Gastrocnemius medialis (tissue), 4 donors: ENCODE data around the gene DPYSL5. TPM values are rescaled to one million over a fixed set of nuclear protein-coding genes. Genes with fewer than 3 reads are reported as not detected.

Experiments used
- ATAC-seq, 2 donors: fragments of 150-250 bp; one replicate each; pipeline ENCODE4 v1.9.1; 2016
- DNase-seq, 2 donors: peaks; one replicate each; pipeline ENCODE4 v3.0.0-alpha.2; 2019
- H3K27ac ChIP-seq, 4 donors: fragments of 200-600 bp; sonication (generic); 1 replicate in 1 of 4; 2 replicates in 3 of 4; pipeline ENCODE4 v1.5.1; 2016 to 2018; ENCODE audit warnings: mild to moderate bottlenecking in 2 of 4, moderate library complexity in 1 of 4
- H3K27me3 ChIP-seq, 3 donors: fragments of 200-600 bp; sonication (generic) in 2 of 3; 1 replicate in 1 of 3; 2 replicates in 2 of 3; pipeline versions ENCODE4 v1.5.1 to v1.6.0; 2016 to 2019; ENCODE audit warnings: mild to moderate bottlenecking in 1 of 3, moderate library complexity in 1 of 3
- H3K36me3 ChIP-seq, 2 donors: fragments of 200-600 bp; sonication (generic) in 1 of 2; one replicate each; pipeline ENCODE4 v1.5.1; 2017 to 2018
- H3K4me1 ChIP-seq, 2 donors: fragments of 200-600 bp; sonication (generic) in 1 of 2; one replicate each; pipeline ENCODE4 v1.5.1; 2016 to 2017; ENCODE audit warnings: mild to moderate bottlenecking in 2 of 2
- H3K4me3 ChIP-seq, 4 donors: fragments of 200-600 bp; sonication (generic) in 3 of 4; 1 replicate in 1 of 4; 2 replicates in 3 of 4; pipeline ENCODE4 v1.5.1; 2016 to 2019; ENCODE audit warnings: mild to moderate bottlenecking in 2 of 4
- H3K9me3 ChIP-seq, 3 donors: fragments of 200-600 bp; sonication (generic) in 2 of 3; 1 replicate in 1 of 3; 2 replicates in 2 of 3; pipeline ENCODE4 v1.5.1; 2016 to 2019
- CTCF ChIP-seq, 5 experiments: fragments of 450-650 bp in 3 of 5; fragments of 200-600 bp in 2 of 5; sonication (generic) in 2 of 5; IDR thresholded peaks in 4 of 5; conservative IDR thresholded peaks in 1 of 5; 1 replicate in 4 of 5; 2 replicates in 1 of 5; pipeline ENCODE4 v1.5.1; 2016 to 2019; ENCODE audit warnings: antibody characterized with exemption in 5 of 5, mild to moderate bottlenecking in 3 of 5, moderate library complexity in 3 of 5
- POLR2A ChIP-seq, 2 donors: fragments of 450-650 bp; IDR thresholded peaks; one replicate each; pipeline ENCODE4 v1.6.1; 2017; ENCODE audit warnings: antibody characterized with exemption in 2 of 2, mild to moderate bottlenecking in 2 of 2, moderate library complexity in 2 of 2
- in situ Hi-C, 4 donors: fragments of 200-750 bp; cut with MboI; loops; one replicate each; pipeline versions ENCODE4 v1.15.0 to v1.8.0; 2017; ENCODE audit warnings: low sequenced_read_pairs in 4 of 4
- intact Hi-C: fragments of 100-400 bp; cut with DNase I; formaldehyde crosslinking; loops from one replicate; pipeline ENCODE4 v1.15.1; 2023; ENCODE audit warnings: low total_unique reads
- total RNA-seq, 4 donors: library from RNA; depleted of rRNA; stranded (reverse); fragments of >200 nt; gene quantifications; one replicate each; pipeline versions ENCODE4 v1.1.0 to v1.2.3, GENCODE V29; 2016

Gene DPYSL5
- total RNA-seq, 4 donors from 2014 or later: not detected

GRCh38 chr2:26852405-26853306, 4.7 kb downstream of the DPYSL5 start:
- intact Hi-C loops: no loop called here
- no peak for DNase-seq
- no peaks in the 10 kb centered on the region for H3K9me3 ChIP-seq
- TF ChIP-seq CTCF (IDR thresholded peaks at IDR 0.05 in 4 of 5, conservative IDR thresholded peaks at IDR 0.05 in 1 of 5) (no peak), POLR2A (IDR thresholded peaks at IDR 0.05) (no peak)
- H3K4me3 ChIP-seq: no peak overlapping the region
- H3K27me3 ChIP-seq: peaks cover 29 to 34% (median 30%) of the 10 kb centered on the region in 3 donors
- in situ Hi-C loops: no loop called here
- H3K36me3 ChIP-seq: no peaks in the 10 kb centered on the region
- peaks cover 23 to 39% of the 10 kb centered on the region in 2 donors for H3K4me1 ChIP-seq
- peak; percentile 63 to 73 for ATAC-seq
- H3K27ac ChIP-seq: peak overlapping the region in 2 of 4 donors; percentile 2 to 23

- in situ Hi-C loops (no loop called here), intact Hi-C loops (no loop called here)
- H3K27ac ChIP-seq: peak overlapping the region in 2 of 4 donors; percentile 23 to 29
- H3K9me3 ChIP-seq: no peaks in the 10 kb centered on the region
- no peak for ATAC-seq
- H3K36me3 ChIP-seq: no peaks in the 10 kb centered on the region
- H3K27me3 ChIP-seq: peaks cover 19 to 24% (median 20%) of the 10 kb centered on the region in 3 donors
- no peak for TF ChIP-seq POLR2A (IDR thresholded peaks at IDR 0.05)
- TF ChIP-seq CTCF (IDR thresholded peaks at IDR 0.05 in 4 of 5, conservative IDR thresholded peaks at IDR 0.05 in 1 of 5): no peak
- peaks cover 21 to 30% of the 10 kb centered on the region in 2 donors for H3K4me1 ChIP-seq
- no peak for DNase-seq
- H3K4me3 ChIP-seq: no peak overlapping the region
Measured at GRCh38 chr2:26853751-26854150, 5.8 kb downstream of the DPYSL5 start.

- Histone ChIP-seq H3K4me1 (peaks cover 21 to 24% of the 10 kb centered on the region in 2 donors), H3K27me3 (peaks cover 13 to 18% (median 13%) of the 10 kb centered on the region in 3 donors), H3K9me3 (no peaks in the 10 kb centered on the region), H3K27ac (no peak overlapping the region), H3K4me3 (no peak overlapping the region), H3K36me3 (no peaks in the 10 kb centered on the region)
- in situ Hi-C loops (no loop called here), intact Hi-C loops (no loop called here)
- DNase-seq: no peak
- no peak for TF ChIP-seq CTCF (IDR thresholded peaks at IDR 0.05 in 4 of 5, conservative IDR thresholded peaks at IDR 0.05 in 1 of 5)
- TF ChIP-seq POLR2A (IDR thresholded peaks at IDR 0.05): no peak
- ATAC-seq: peak; percentile 61 to 83
Measured at GRCh38 chr2:26854283-26854827, 6.4 kb downstream of the DPYSL5 start.

GRCh38 chr2:26855466-26855865, 7.5 kb downstream of the DPYSL5 start:
- Histone ChIP-seq H3K36me3 (no peaks in the 10 kb centered on the region), H3K9me3 (no peaks in the 10 kb centered on the region), H3K4me3 (no peak overlapping the region), H3K27me3 (peaks cover 2 to 7% (median 2%) of the 10 kb centered on the region in 3 donors), H3K27ac (no peak overlapping the region), H3K4me1 (peaks cover 20 to 21% of the 10 kb centered on the region in 2 donors)
- no peak for TF ChIP-seq CTCF (IDR thresholded peaks at IDR 0.05 in 4 of 5, conservative IDR thresholded peaks at IDR 0.05 in 1 of 5)
- ATAC-seq (no peak), DNase-seq (no peak)
- in situ Hi-C loops (no loop called here), intact Hi-C loops (no loop called here)
